H1 (cell line): ENCODE results near the gene DEDD2. TPM values are rescaled to one million over a fixed set of nuclear protein-coding genes. Genes with fewer than 3 reads are reported as not detected.

Source experiments
- CTCF ChIA-PET: fragments of 300-600 bp; sonication (Branson Sonifier 250); formaldehyde crosslinking; loops from one replicate; lab custom pipeline; 2021; ENCODE audit not compliant: partially characterized antibody; lab: Charles Lee
- POLR2A ChIA-PET: fragments of 300-600 bp; sonication (Branson Sonifier 250); formaldehyde crosslinking; loops from one replicate; lab custom pipeline; 2021; ENCODE audit warnings: inconsistent platforms; ENCODE audit not compliant: partially characterized antibody; lab: Charles Lee
- DNase-seq, 2 experiments: peaks; one replicate each; pipeline versions ENCODE4 v3.0.0 to v3.0.0-alpha.2; 2010 to 2022; ENCODE audit warnings: low spot score in 2 of 2, low read depth in 1 of 2, mixed read lengths in 1 of 2
- FAIRE-seq: peaks from 2 replicates; lab custom pipeline; 2011; peaks lifted over from hg19 to GRCh38; lab: Jason Lieb, UNC
- H2AFZ ChIP-seq: 2 replicates; pipeline ENCODE4 v1.8.1; 2012; ENCODE audit warnings: low read length, inconsistent platforms
- H2AK5ac ChIP-seq: 2 replicates; pipeline ENCODE4 v1.6.1; 2013; ENCODE audit warnings: low read depth, low read length
- H2BK120ac ChIP-seq: replicated peaks from 2 replicates; pipeline ENCODE3; 2013; ENCODE audit warnings: low read depth, low read length, inconsistent platforms
- H2BK12ac ChIP-seq: 2 replicates; pipeline ENCODE4 v1.6.1; 2013; ENCODE audit warnings: low read depth, low read length
- H2BK15ac ChIP-seq: 2 replicates; pipeline ENCODE4 v1.6.1; 2013; ENCODE audit warnings: low read length
- H2BK20ac ChIP-seq: 2 replicates; pipeline ENCODE4 v1.6.1; 2013; ENCODE audit warnings: low read length
- H2BK5ac ChIP-seq: 2 replicates; pipeline ENCODE4 v1.6.1; 2013; ENCODE audit warnings: low read depth, low read length
- H3K14ac ChIP-seq: 2 replicates; pipeline ENCODE4 v1.6.1; 2013; ENCODE audit warnings: inconsistent platforms; ENCODE audit not compliant: insufficient read length
- H3K18ac ChIP-seq: 2 replicates; pipeline ENCODE4 v1.6.1; 2013; ENCODE audit warnings: low read length; ENCODE audit errors: extremely low read depth
- H3K23ac ChIP-seq: 2 replicates; pipeline ENCODE4 v1.6.1; 2013; ENCODE audit warnings: inconsistent platforms; ENCODE audit not compliant: insufficient read length
- H3K23me2 ChIP-seq: 2 replicates; pipeline ENCODE4 v1.6.1; 2013; ENCODE audit warnings: low read depth, low read length
- H3K27ac ChIP-seq: 2 replicates; pipeline ENCODE4 v1.6.1; 2011; ENCODE audit warnings: low read depth, low read length, inconsistent platforms
- H3K27me3 ChIP-seq, 4 experiments: replicated peaks in 1 of 4; 1 replicate in 1 of 4; 2 replicates in 3 of 4; pipeline versions ENCODE4 v1.6.1 to v1.8.1; 2011 to 2013; ENCODE audit warnings: low read length in 3 of 4, mild to moderate bottlenecking in 3 of 4, inconsistent platforms in 2 of 4, mixed read lengths in 2 of 4, moderate library complexity in 1 of 4; ENCODE audit not compliant: control insufficient read depth in 3 of 4, insufficient read depth in 3 of 4; ENCODE audit errors: extremely low read depth in 1 of 4
- H3K36me3 ChIP-seq, 4 experiments: 2 replicates each; pipeline versions ENCODE4 v1.6.1 to v1.8.1; 2011 to 2013; ENCODE audit warnings: mild to moderate bottlenecking in 4 of 4, low read length in 3 of 4, moderate library complexity in 2 of 4, control low read depth in 1 of 4, inconsistent platforms in 1 of 4; ENCODE audit not compliant: insufficient read depth in 4 of 4, control insufficient read depth in 2 of 4
- H3K4ac ChIP-seq: replicated peaks from 2 replicates; pipeline ENCODE3; 2013; ENCODE audit warnings: low read length, low read depth, mixed read lengths, inconsistent platforms; ENCODE audit not compliant: insufficient read length
- H3K4me1 ChIP-seq, 4 experiments: replicated peaks in 1 of 4; 1 replicate in 1 of 4; 2 replicates in 3 of 4; pipeline versions ENCODE4 v1.6.1 to v1.8.1; 2011 to 2013; ENCODE audit warnings: low read length in 3 of 4, inconsistent platforms in 2 of 4, mixed read lengths in 1 of 4; ENCODE audit not compliant: insufficient read depth in 4 of 4, control insufficient read depth in 3 of 4
- H3K4me2 ChIP-seq, 2 experiments: 2 replicates each; pipeline versions ENCODE4 v1.6.1 to v1.8.1; 2011 to 2013; ENCODE audit warnings: low read depth in 2 of 2, low read length in 2 of 2, control low read depth in 1 of 2, inconsistent platforms in 1 of 2, mild to moderate bottlenecking in 1 of 2; ENCODE audit not compliant: insufficient read depth in 1 of 2
- H3K4me3 ChIP-seq, 4 experiments: fragments of 200-600, 300-600 bp in 1 of 4; sonication (generic), shearing (Covaris generic), sonication (Bioruptor Twin) in 1 of 4; 2 replicates each; pipeline versions ENCODE4 v1.5.1 to v1.8.1; 2011 to 2016; ENCODE audit warnings: low read length in 4 of 4, low read depth in 3 of 4, control low read depth in 2 of 4, inconsistent platforms in 2 of 4, mild to moderate bottlenecking in 2 of 4, mixed read lengths in 1 of 4, moderate library complexity in 1 of 4; ENCODE audit not compliant: insufficient read depth in 2 of 4; ENCODE audit errors: extremely low read depth in 1 of 4
- H3K56ac ChIP-seq: replicated peaks from 2 replicates; pipeline ENCODE3; 2013; ENCODE audit warnings: low read depth, mild to moderate bottlenecking, mixed read lengths, low read length, inconsistent platforms; ENCODE audit not compliant: insufficient read length
- H3K79me1 ChIP-seq: 2 replicates; pipeline ENCODE4 v1.6.1; 2013; ENCODE audit warnings: low read depth, low read length, control low read depth
- H3K79me2 ChIP-seq, 2 experiments: 2 replicates each; pipeline versions ENCODE4 v1.6.1 to v1.8.1; 2012 to 2013; ENCODE audit warnings: low read length in 2 of 2, mild to moderate bottlenecking in 2 of 2, inconsistent platforms in 1 of 2; ENCODE audit not compliant: insufficient read depth in 2 of 2, control insufficient read depth in 1 of 2
- H3K9ac ChIP-seq, 4 experiments: replicated peaks in 1 of 4; 1 replicate in 1 of 4; 2 replicates in 3 of 4; pipeline versions ENCODE4 v1.6.1 to v1.8.1; 2011 to 2013; ENCODE audit warnings: low read depth in 3 of 4, low read length in 3 of 4, control low read depth in 2 of 4, mild to moderate bottlenecking in 2 of 4, moderate library complexity in 2 of 4, inconsistent platforms in 1 of 4; ENCODE audit errors: extremely low read depth in 1 of 4
- H3K9me3 ChIP-seq, 2 experiments: 2 replicates each; pipeline versions ENCODE4 v1.6.1 to v1.8.1; 2012 to 2013; ENCODE audit warnings: mild to moderate bottlenecking in 2 of 2, moderate library complexity in 2 of 2, control low read depth in 1 of 2, inconsistent platforms in 1 of 2, low read depth in 1 of 2, low read length in 1 of 2, mixed read lengths in 1 of 2; ENCODE audit not compliant: insufficient read depth in 2 of 2
- H4K20me1 ChIP-seq, 2 experiments: replicated peaks in 1 of 2; 2 replicates each; pipeline versions ENCODE3 to v1.8.1; 2011 to 2013; ENCODE audit warnings: inconsistent platforms in 2 of 2, low read length in 2 of 2, mild to moderate bottlenecking in 1 of 2; ENCODE audit not compliant: insufficient read depth in 2 of 2, control insufficient read depth in 1 of 2
- H4K5ac ChIP-seq: 2 replicates; pipeline ENCODE4 v1.6.1; 2013; ENCODE audit warnings: low read length, low read depth, mixed read lengths, inconsistent platforms; ENCODE audit not compliant: insufficient read length
- H4K8ac ChIP-seq: 2 replicates; pipeline ENCODE4 v1.8.0; 2013; ENCODE audit warnings: mild to moderate bottlenecking, moderate library complexity, low read length, inconsistent platforms; ENCODE audit not compliant: insufficient read depth; ENCODE audit errors: extremely low read depth
- H4K91ac ChIP-seq: replicated peaks from 2 replicates; pipeline ENCODE3; 2013; ENCODE audit warnings: low read length, mixed read lengths, inconsistent platforms; ENCODE audit not compliant: insufficient read length
- CBX8 ChIP-seq: fragments of 300-800, 300-1000 bp; sonication (generic); IDR thresholded peaks from 2 replicates; pipeline ENCODE4 v1.7.1; 2016; ENCODE audit warnings: low read depth, low read length, borderline replicate concordance
- HDAC2 ChIP-seq, 2 experiments: fragments of 300-600 bp in 1 of 2; sonication (generic) in 1 of 2; IDR thresholded peaks; 2 replicates each; pipeline ENCODE4 v1.6.1; 2011 to 2012; ENCODE audit warnings: low read depth in 2 of 2, low read length in 2 of 2, mild to moderate bottlenecking in 2 of 2, moderate library complexity in 2 of 2, borderline replicate concordance in 1 of 2, inconsistent platforms in 1 of 2
- MAFK ChIP-seq: IDR thresholded peaks from 2 replicates; pipeline ENCODE4 v1.6.1; 2012; ENCODE audit warnings: low read depth, mild to moderate bottlenecking, improper control_type of control experiment, low read length
- PHF8 ChIP-seq: fragments of 200-600 bp; sonication (generic); conservative IDR thresholded peaks from 2 replicates; pipeline ENCODE4 v1.7.1; 2012; ENCODE audit warnings: low read depth, mild to moderate bottlenecking, inconsistent platforms, low read length, moderate library complexity
- POLR2A ChIP-seq, 2 experiments: IDR thresholded peaks; 1 replicate in 1 of 2; 2 replicates in 1 of 2; pipeline ENCODE4 v1.6.1; 2011; ENCODE audit warnings: low read depth in 2 of 2, low read length in 2 of 2, mild to moderate bottlenecking in 2 of 2; ENCODE audit errors: control extremely low read depth in 1 of 2
- POU5F1 ChIP-seq: IDR thresholded peaks from 2 replicates; pipeline ENCODE4 v1.6.1; 2011; ENCODE audit warnings: low read depth, mild to moderate bottlenecking, low read length, moderate library complexity
- RFX5 ChIP-seq: IDR thresholded peaks from 2 replicates; pipeline ENCODE4 v1.6.1; 2011; ENCODE audit warnings: low read depth, low read length, improper control_type of control experiment, borderline replicate concordance
- SAP30 ChIP-seq: fragments of 300-600 bp; sonication (generic); IDR thresholded peaks from 2 replicates; pipeline ENCODE4 v1.7.1; 2012; ENCODE audit warnings: low read length, moderate library complexity, mild to moderate bottlenecking, inconsistent platforms; ENCODE audit not compliant: insufficient read depth, insufficient replicate concordance
- SIX5 ChIP-seq: IDR thresholded peaks from 2 replicates; pipeline ENCODE4 v1.6.1; 2011; ENCODE audit warnings: mild to moderate bottlenecking, low read depth, low read length
- SP1 ChIP-seq: IDR thresholded peaks from 2 replicates; pipeline ENCODE4 v1.6.1; 2011; ENCODE audit warnings: low read depth, low read length
- USF2 ChIP-seq: IDR thresholded peaks from 2 replicates; pipeline ENCODE4 v1.6.1; 2011; ENCODE audit warnings: low read length, improper control_type of control experiment
- YY1 ChIP-seq: IDR thresholded peaks from 2 replicates; pipeline ENCODE4 v1.6.1; 2011; ENCODE audit warnings: low read depth, mild to moderate bottlenecking, low read length
- WGBS, 2 experiments: shearing (Covaris generic) in 1 of 2; methylation state at CpG; one replicate each; pipeline versions ENCODE4 v1.1.6 to v1.1.7; 2013 to 2015; ENCODE audit warnings: low lambda C conversion rate in 2 of 2, mixed read lengths in 2 of 2, inconsistent platforms in 1 of 2, low coverage in 1 of 2, missing lambda C conversion rate in 1 of 2; ENCODE audit not compliant: insufficient replicate concordance in 2 of 2, insufficient coverage in 1 of 2, insufficient read length in 1 of 2; ENCODE audit errors: extremely low coverage in 1 of 2, missing lambda C conversion rate in 1 of 2; 5-methylcytosine and 5-hydroxymethylcytosine counted together
- polyA plus RNA-seq, 7 experiments: library from polyadenylated mRNA; depleted of rRNA in 3 of 7; stranded (reverse) in 5 of 7; unstranded in 2 of 7; fragments of >200 nt in 5 of 7; fragments of 200-250 nt in 2 of 7; gene quantifications; 1 replicate in 5 of 7; 2 replicates in 1 of 7; 4 replicates in 1 of 7; pipeline versions ENCODE4 v1.2.1 to v1.2.3, GENCODE V29; 2011 to 2013; ENCODE audit warnings: missing spikeins in 2 of 7, mixed read lengths in 2 of 7
- total RNA-seq: library from RNA; stranded (reverse); fragmentation: NEBNext Ultra II Directional; extraction: Animal tissue kit (Norgen Biotek cat#: 25700); gene quantifications from 2 replicates; pipeline ENCODE4 v1.2.1, GENCODE V29; 2021

Gene DEDD2
- total and polyA plus RNA-seq, 2 of the 8 experiments (the other 6 are each of a cell fraction or from before 2014, with no cell fraction given) = 37.8 to 65.0 TPM

GRCh38 chr19:42225718-42226292 lies 8.3 kb upstream of the DEDD2 start:
- H3K36me3 ChIP-seq = peaks cover 19 to 44% (median 35%) of the 10 kb centered on the region in 4 experiments
- H3K4ac ChIP-seq = no peak overlapping the region
- H3K4me2 ChIP-seq = no peak overlapping the region
- no peak overlapping the region for H2BK15ac ChIP-seq
- H3K79me1 ChIP-seq = peaks cover 10% of the 10 kb centered on the region
- H4K8ac ChIP-seq = no peak overlapping the region; the same call in 1 of the 2 replicates
- H2BK20ac ChIP-seq = no peak overlapping the region
- FAIRE-seq = no peak
- H3K18ac ChIP-seq = no peak overlapping the region
- peaks cover 0 to 1% (median 0%) of the 10 kb centered on the region in 4 experiments; a peak in 1 of 7 replicates for H3K4me1 ChIP-seq
- no peak overlapping the region for H3K14ac ChIP-seq
- H3K27ac ChIP-seq = no peak overlapping the region
- H3K23ac ChIP-seq = no peak overlapping the region
- no peak overlapping the region for H4K5ac ChIP-seq
- ChIA-PET CTCF (interaction anchor here (0.8 to 2.3 kb wide), 5 partner anchors 14 to 112 kb away, joined by 3 to 8 read pairs (median 4); no protein-coding TSS in a partner anchor), POLR2A (interaction anchor here (0.5 to 2.1 kb wide), 6 partner anchors 9 to 55 kb away, joined by 3 to 9 read pairs (median 4); no protein-coding TSS in a partner anchor)
- DNase-seq = no peak
- H3K79me2 ChIP-seq = peaks cover 0 to 14% of the 10 kb centered on the region in 2 experiments; a peak in 2 of 4 replicates
- no peak overlapping the region for H4K91ac ChIP-seq
- no peaks in the 10 kb centered on the region for H3K27me3 ChIP-seq
- no peak overlapping the region for H2AFZ ChIP-seq
- peaks cover 2% of the 10 kb centered on the region; the same call in 1 of the 2 replicates for H3K23me2 ChIP-seq
- no peak overlapping the region for H2BK5ac ChIP-seq
- no peak overlapping the region for H2BK12ac ChIP-seq
- H3K9me3 ChIP-seq = no peaks in the 10 kb centered on the region
- H3K56ac ChIP-seq = no peak overlapping the region
- H3K4me3 ChIP-seq = no peak overlapping the region
- H2AK5ac ChIP-seq = no peak overlapping the region
- peaks cover 10 to 29% of the 10 kb centered on the region in 2 experiments for H4K20me1 ChIP-seq
- H3K9ac ChIP-seq = no peak overlapping the region
- H2BK120ac ChIP-seq = no peak overlapping the region
- 93% methylated on average over 33 of the region's 33 CpGs; no CpG with 5 or more reads in 1 of the 2 experiments for WGBS, 2 experiments
- TF ChIP-seq PHF8 = no peak
- no peak for TF ChIP-seq HDAC2 (IDR thresholded peaks at IDR 0.05; ENCODE audit: borderline replicate concordance in 1 of 2, low read depth in 2 of 2, low read length in 2 of 2)
- no peak for TF ChIP-seq CBX8
- no peak for TF ChIP-seq USF2
- no peak for TF ChIP-seq SAP30
- no peak for TF ChIP-seq POLR2A (IDR thresholded peaks at IDR 0.05; ENCODE audit: control extremely low read depth in 1 of 2, low read depth in 2 of 2, low read length in 2 of 2)
- TF ChIP-seq MAFK = no peak
- TF ChIP-seq POU5F1 = no peak
- no peak for TF ChIP-seq YY1
- TF ChIP-seq SIX5 = no peak
- TF ChIP-seq RFX5 = no peak
- TF ChIP-seq SP1 = no peak
